ENCODE measurements around the gene MAP3K10. TPM values are rescaled to one million over a fixed set of nuclear protein-coding genes. Genes with fewer than 3 reads are reported as not detected.

The MAP3K10 gene
- total RNA-seq, 2 donors from 2014 or later: 35.2 to 39.3 TPM

DNA sequence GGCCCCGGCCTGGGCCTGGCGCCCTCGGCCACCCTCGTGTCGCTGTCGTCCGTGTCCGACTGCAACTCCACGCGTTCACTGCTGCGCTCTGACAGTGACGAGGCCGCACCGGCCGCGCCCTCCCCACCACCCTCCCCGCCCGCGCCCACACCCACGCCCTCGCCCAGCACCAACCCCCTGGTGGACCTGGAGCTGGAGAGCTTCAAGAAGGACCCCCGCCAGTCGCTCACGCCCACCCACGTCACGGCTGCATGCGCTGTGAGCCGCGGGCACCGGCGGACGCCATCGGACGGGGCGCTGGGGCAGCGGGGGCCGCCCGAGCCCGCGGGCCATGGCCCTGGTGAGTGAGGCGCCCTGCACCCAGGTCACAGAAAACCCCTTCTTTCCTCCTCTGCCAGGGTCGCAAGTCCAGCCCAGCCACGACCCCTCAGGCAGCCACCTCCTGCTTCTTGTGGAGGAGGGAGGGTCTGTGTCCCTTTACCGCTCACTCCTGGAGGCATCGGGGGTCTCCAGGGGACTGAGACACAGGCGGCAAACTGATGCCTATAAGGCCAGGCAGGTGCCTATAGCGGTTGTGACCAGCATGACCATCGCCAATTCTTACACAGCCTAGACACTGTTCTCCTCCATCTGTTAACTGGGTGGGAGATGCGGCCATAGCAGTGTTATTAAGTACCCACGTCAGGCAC, 22.8 kb downstream of the MAP3K10 start:
- 95 to 98% methylated on average over 13 to 49 of the region's 50 CpGs for WGBS, 2 experiments (ENCODE audit: insufficient coverage in 1 of 2, insufficient read length in 1 of 2)
- no peak overlapping the region for H3K27ac Mint-ChIP-seq
- Histone ChIP-seq H3K27me3 (ENCODE audit: control insufficient read depth, insufficient read depth, low read length, poor library complexity, severe bottlenecking) (peaks cover 31% of the 10 kb centered on the region), H3K27ac (ENCODE audit: low read depth, low read length) (no peak overlapping the region), H3K4me1 (ENCODE audit: control insufficient read depth, insufficient read depth, low read length) (no peaks in the 10 kb centered on the region), H3K9me3 (ENCODE audit: control insufficient read depth, low read length) (no peaks in the 10 kb centered on the region), H3K9ac (ENCODE audit: extremely low read depth, low read length, poor library complexity, severe bottlenecking) (no peak overlapping the region), H3K36me3 (ENCODE audit: control insufficient read depth, insufficient read depth, low read length) (peaks cover 4% of the 10 kb centered on the region), H3K4me3 (ENCODE audit: low read length) (no peak overlapping the region)
- no peak for DNase-seq
- H3K4me1 Mint-ChIP-seq: no peaks in the 10 kb centered on the region
- no peaks in the 10 kb centered on the region for H3K9me3 Mint-ChIP-seq
- no peak overlapping the region for H3K4me3 Mint-ChIP-seq
- peaks cover 29% of the 10 kb centered on the region for H3K27me3 Mint-ChIP-seq (ENCODE audit: insufficient read depth)
- TF ChIP-seq, protein P1, sequence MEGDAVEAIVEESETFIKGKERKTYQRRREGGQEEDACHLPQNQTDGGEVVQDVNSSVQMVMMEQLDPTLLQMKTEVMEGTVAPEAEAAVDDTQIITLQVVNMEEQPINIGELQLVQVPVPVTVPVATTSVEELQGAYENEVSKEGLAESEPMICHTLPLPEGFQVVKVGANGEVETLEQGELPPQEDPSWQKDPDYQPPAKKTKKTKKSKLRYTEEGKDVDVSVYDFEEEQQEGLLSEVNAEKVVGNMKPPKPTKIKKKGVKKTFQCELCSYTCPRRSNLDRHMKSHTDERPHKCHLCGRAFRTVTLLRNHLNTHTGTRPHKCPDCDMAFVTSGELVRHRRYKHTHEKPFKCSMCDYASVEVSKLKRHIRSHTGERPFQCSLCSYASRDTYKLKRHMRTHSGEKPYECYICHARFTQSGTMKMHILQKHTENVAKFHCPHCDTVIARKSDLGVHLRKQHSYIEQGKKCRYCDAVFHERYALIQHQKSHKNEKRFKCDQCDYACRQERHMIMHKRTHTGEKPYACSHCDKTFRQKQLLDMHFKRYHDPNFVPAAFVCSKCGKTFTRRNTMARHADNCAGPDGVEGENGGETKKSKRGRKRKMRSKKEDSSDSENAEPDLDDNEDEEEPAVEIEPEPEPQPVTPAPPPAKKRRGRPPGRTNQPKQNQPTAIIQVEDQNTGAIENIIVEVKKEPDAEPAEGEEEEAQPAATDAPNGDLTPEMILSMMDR (conservative IDR thresholded peaks at IDR 0.05): no peak
- peaks cover 31% of the 10 kb centered on the region for H3K36me3 Mint-ChIP-seq (ENCODE audit: low read depth)

DNA sequence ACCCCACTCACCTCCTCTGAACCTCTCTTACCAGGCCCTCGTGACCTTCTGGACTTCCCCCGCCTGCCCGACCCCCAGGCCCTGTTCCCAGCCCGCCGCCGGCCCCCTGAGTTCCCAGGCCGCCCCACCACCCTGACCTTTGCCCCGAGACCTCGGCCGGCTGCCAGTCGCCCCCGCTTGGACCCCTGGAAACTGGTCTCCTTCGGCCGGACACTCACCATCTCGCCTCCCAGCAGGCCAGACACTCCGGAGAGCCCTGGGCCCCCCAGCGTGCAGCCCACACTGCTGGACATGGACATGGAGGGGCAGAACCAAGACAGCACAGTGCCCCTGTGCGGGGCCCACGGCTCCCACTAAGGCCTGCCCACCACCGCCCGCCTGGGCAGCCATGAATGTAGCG, 23.7 kb downstream of the MAP3K10 start:
- Histone ChIP-seq H3K27ac (ENCODE audit: low read depth, low read length) (no peak overlapping the region), H3K4me3 (ENCODE audit: low read length) (no peak overlapping the region), H3K9ac (ENCODE audit: extremely low read depth, low read length, poor library complexity, severe bottlenecking) (no peak overlapping the region), H3K36me3 (ENCODE audit: control insufficient read depth, insufficient read depth, low read length) (peaks cover 4% of the 10 kb centered on the region), H3K9me3 (ENCODE audit: control insufficient read depth, low read length) (no peaks in the 10 kb centered on the region), H3K27me3 (ENCODE audit: control insufficient read depth, insufficient read depth, low read length, poor library complexity, severe bottlenecking) (peaks cover 40% of the 10 kb centered on the region), H3K4me1 (ENCODE audit: control insufficient read depth, insufficient read depth, low read length) (no peaks in the 10 kb centered on the region)
- TF ChIP-seq, protein P1 (conservative IDR thresholded peaks at IDR 0.05): no peak
- Mint-ChIP-seq H3K9me3 (no peaks in the 10 kb centered on the region), H3K27me3 (ENCODE audit: insufficient read depth) (peaks cover 38% of the 10 kb centered on the region), H3K4me1 (no peaks in the 10 kb centered on the region), H3K36me3 (ENCODE audit: low read depth) (peaks cover 25% of the 10 kb centered on the region), H3K27ac (no peak overlapping the region), H3K4me3 (no peak overlapping the region)
- DNase-seq: no peak
- 93% methylated on average over 2 to 22 of the region's 22 CpGs for WGBS, 2 experiments (ENCODE audit: insufficient coverage in 1 of 2, insufficient read length in 1 of 2)

DNA sequence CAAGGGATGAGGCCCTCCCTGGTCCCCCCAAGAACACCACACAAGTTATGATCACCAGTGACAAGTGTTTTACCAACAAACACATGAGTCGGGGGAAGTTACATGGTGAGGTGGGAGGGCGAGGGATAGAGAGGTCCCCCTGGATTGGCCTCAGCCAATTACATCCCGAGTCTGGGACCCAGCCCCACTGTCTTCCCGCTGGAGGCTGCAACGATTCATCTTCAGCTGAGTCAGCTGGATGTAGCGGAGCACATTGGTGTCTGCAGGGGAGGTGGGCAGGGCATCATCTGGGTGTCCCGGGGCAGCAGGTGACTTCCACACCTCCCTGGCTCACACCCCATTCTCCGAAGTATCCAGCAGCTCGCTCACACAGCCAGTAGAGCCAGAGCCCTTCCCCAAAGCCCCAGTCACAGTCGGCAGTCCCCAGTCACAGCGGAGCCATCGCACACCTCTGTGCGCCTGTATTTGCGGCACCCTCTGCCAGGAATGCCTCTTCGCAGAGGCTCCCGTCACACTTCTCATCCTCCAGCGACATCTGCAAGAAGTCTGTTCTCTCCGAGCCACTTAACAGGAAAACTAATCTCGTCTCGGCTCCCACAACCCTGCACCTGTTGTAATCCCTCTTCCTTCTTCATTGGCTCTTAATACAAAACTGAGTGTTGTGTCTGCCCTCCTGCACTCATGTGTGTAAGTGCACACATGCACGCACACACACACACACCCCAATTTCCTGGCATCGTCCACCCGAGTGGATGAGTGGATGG, 25.0 kb downstream of the MAP3K10 start:
- H3K4me1 Mint-ChIP-seq: no peaks in the 10 kb centered on the region
- no peak for DNase-seq
- peaks cover 51% of the 10 kb centered on the region for H3K27me3 ChIP-seq (ENCODE audit: control insufficient read depth, insufficient read depth, low read length, poor library complexity, severe bottlenecking)
- H3K4me3 Mint-ChIP-seq: no peak overlapping the region
- H3K27me3 Mint-ChIP-seq (ENCODE audit: insufficient read depth): peaks cover 47% of the 10 kb centered on the region
- no peak overlapping the region for H3K4me3 ChIP-seq (ENCODE audit: low read length)
- H3K9me3 ChIP-seq (ENCODE audit: control insufficient read depth, low read length): no peaks in the 10 kb centered on the region
- no peak overlapping the region for H3K27ac Mint-ChIP-seq
- peaks cover 15% of the 10 kb centered on the region for H3K36me3 Mint-ChIP-seq (ENCODE audit: low read depth)
- H3K4me1 ChIP-seq (ENCODE audit: control insufficient read depth, insufficient read depth, low read length): no peaks in the 10 kb centered on the region
- H3K27ac ChIP-seq (ENCODE audit: low read depth, low read length): no peak overlapping the region
- H3K9me3 Mint-ChIP-seq: no peaks in the 10 kb centered on the region
- TF ChIP-seq, protein P1 (conservative IDR thresholded peaks at IDR 0.05): no peak
- H3K36me3 ChIP-seq (ENCODE audit: control insufficient read depth, insufficient read depth, low read length): no peaks in the 10 kb centered on the region
- 83 to 90% methylated on average over 13 to 22 of the region's 23 CpGs for WGBS, 2 experiments (ENCODE audit: insufficient coverage in 1 of 2, insufficient read length in 1 of 2)
- H3K9ac ChIP-seq (ENCODE audit: extremely low read depth, low read length, poor library complexity, severe bottlenecking): no peak overlapping the region
